Prostate gland (tissue), 2 donors: ENCODE results near the gene ARHGAP6. TPM values are rescaled to one million over a fixed set of nuclear protein-coding genes. Genes with fewer than 3 reads are reported as not detected.

ENCODE experiments used
- DNase-seq: peaks from one replicate; pipeline ENCODE4 v3.0.0-alpha.2; 2019; ENCODE audit warnings: low spot score
- H3K27ac ChIP-seq, 2 donors: fragments of 200-600 bp; sonication (generic); 2 replicates each; pipeline ENCODE4 v1.5.1; 2017 to 2019
- H3K27me3 ChIP-seq: fragments of 200-600 bp; sonication (generic); replicated peaks from 2 replicates; pipeline ENCODE4 v1.5.1; 2019; ENCODE audit not compliant: insufficient read depth
- H3K36me3 ChIP-seq, 2 donors: fragments of 200-600 bp; sonication (generic); 1 replicate in 1 of 2; 2 replicates in 1 of 2; pipeline versions ENCODE4 v1.5.1 to v1.8.1; 2017 to 2019
- H3K4me1 ChIP-seq: fragments of 200-600 bp; sonication (generic); replicated peaks from 2 replicates; pipeline ENCODE4 v1.5.1; 2019
- H3K4me3 ChIP-seq, 2 donors: fragments of 200-600 bp; sonication (generic); 2 replicates each; pipeline ENCODE4 v1.5.1; 2017 to 2019
- H3K9me3 ChIP-seq: fragments of 200-600 bp; sonication (generic); 2 replicates; pipeline ENCODE4 v1.5.1; 2017
- POLR2A ChIP-seq: fragments of 450-650 bp; IDR thresholded peaks from one replicate; pipeline ENCODE4 v1.6.1; 2016; ENCODE audit warnings: antibody characterized with exemption, mild to moderate bottlenecking
- POLR2AphosphoS5 ChIP-seq: sonication (generic); formaldehyde crosslinking; IDR thresholded peaks from one replicate; pipeline ENCODE4 v1.6.1; 2017; ENCODE audit warnings: antibody characterized with exemption
- WGBS: methylation state at CpG from one replicate; pipeline ENCODE4 v1.1.5; 2018; 5-methylcytosine and 5-hydroxymethylcytosine counted together
- intact Hi-C: fragments of 100-400 bp; cut with DNase I; formaldehyde crosslinking; loops from one replicate; pipeline ENCODE4 v1.14.2; 2022
- total RNA-seq, 2 donors: library from RNA; depleted of rRNA; stranded (reverse); fragments of >200 nt; gene quantifications; one replicate each; pipeline ENCODE4 v1.1.0, GENCODE V29; 2016
- TF ChIP-seq, protein P1 (sequence below), 4 experiments: fragments of 200-600 bp in 2 of 4; fragments of 450-650 bp in 2 of 4; sonication (generic) in 2 of 4; IDR thresholded peaks; 1 replicate in 3 of 4; 2 replicates in 1 of 4; pipeline ENCODE4 v1.5.1; 2016 to 2019; ENCODE audit warnings: antibody characterized with exemption in 4 of 4, mild to moderate bottlenecking in 2 of 4, moderate library complexity in 2 of 4

ARHGAP6 gene
- total RNA-seq, 2 donors from 2014 or later, result 72.6 to 73.7 TPM

- Histone ChIP-seq H3K4me3 (no peak overlapping the region), H3K4me1 (no peaks in the 10 kb centered on the region), H3K9me3 (no peaks in the 10 kb centered on the region), H3K27ac (no peak overlapping the region), H3K36me3 (no peaks in the 10 kb centered on the region), H3K27me3 (no peaks in the 10 kb centered on the region)
- TF ChIP-seq POLR2AphosphoS5 (no peak), POLR2A (no peak)
- TF ChIP-seq, protein P1, sequence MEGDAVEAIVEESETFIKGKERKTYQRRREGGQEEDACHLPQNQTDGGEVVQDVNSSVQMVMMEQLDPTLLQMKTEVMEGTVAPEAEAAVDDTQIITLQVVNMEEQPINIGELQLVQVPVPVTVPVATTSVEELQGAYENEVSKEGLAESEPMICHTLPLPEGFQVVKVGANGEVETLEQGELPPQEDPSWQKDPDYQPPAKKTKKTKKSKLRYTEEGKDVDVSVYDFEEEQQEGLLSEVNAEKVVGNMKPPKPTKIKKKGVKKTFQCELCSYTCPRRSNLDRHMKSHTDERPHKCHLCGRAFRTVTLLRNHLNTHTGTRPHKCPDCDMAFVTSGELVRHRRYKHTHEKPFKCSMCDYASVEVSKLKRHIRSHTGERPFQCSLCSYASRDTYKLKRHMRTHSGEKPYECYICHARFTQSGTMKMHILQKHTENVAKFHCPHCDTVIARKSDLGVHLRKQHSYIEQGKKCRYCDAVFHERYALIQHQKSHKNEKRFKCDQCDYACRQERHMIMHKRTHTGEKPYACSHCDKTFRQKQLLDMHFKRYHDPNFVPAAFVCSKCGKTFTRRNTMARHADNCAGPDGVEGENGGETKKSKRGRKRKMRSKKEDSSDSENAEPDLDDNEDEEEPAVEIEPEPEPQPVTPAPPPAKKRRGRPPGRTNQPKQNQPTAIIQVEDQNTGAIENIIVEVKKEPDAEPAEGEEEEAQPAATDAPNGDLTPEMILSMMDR (IDR thresholded peaks at IDR 0.05), result no peak
- DNase-seq, result no peak
- intact Hi-C loops, result no loop called here
- 85% methylated on average over 3 of the region's 3 CpGs for WGBS
Observed at GRCh38 chrX:11683057-11683456, 17.3 kb upstream of the ARHGAP6 start.

DNA sequence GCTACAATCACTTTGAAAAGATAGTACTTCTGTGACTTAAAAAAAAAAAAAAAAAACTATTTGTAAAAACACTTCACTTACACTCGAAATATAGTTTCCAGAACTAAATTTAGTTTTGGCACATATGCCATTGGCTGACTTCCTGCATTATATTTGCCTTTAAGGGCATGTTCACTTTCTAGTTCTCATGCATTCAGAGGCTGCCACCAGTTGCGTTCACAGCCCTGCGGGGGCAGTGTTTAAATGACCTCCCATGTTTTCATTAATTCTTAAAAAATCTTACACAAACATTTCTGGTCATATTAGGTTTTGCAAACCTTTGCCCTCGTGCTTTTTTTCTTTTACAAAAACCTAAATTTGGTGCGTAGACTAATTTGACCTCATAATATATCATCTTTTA is 12.4 kb upstream of the ARHGAP6 start:
- Histone ChIP-seq H3K27ac (no peak overlapping the region), H3K36me3 (no peaks in the 10 kb centered on the region), H3K4me3 (no peak overlapping the region), H3K27me3 (no peaks in the 10 kb centered on the region), H3K4me1 (no peaks in the 10 kb centered on the region), H3K9me3 (no peaks in the 10 kb centered on the region)
- TF ChIP-seq POLR2AphosphoS5 (no peak), POLR2A (no peak)
- TF ChIP-seq, protein P1 (IDR thresholded peaks at IDR 0.05), result no peak
- WGBS, result 53% methylated on average over 5 of the region's 5 CpGs
- no peak for DNase-seq
- intact Hi-C loops, result no loop called here

DNA sequence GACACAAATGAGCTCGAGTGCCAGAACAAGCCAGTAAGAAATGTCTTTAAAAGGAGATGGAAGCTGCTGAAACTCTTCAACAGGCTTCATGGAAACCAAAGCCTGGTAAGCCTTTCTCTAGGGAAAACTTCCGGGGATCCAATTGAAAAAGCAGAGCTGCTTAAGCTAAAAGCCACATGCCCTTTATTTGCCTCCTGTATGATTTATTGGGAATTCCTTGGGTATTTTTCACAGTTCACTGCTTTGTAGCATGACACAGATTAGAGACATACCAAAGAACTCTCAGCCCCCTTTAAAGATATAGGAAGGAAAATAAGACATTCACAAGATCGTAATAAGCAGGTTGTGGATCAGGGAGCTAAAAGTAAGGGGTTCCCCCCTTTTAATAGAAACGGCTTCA is 6.5 kb upstream of the ARHGAP6 start:
- Histone ChIP-seq H3K9me3 (no peaks in the 10 kb centered on the region), H3K4me3 (no peak overlapping the region), H3K4me1 (no peaks in the 10 kb centered on the region), H3K27me3 (no peaks in the 10 kb centered on the region), H3K36me3 (no peaks in the 10 kb centered on the region), H3K27ac (no peak overlapping the region)
- intact Hi-C loops, result no loop called here
- DNase-seq, result no peak
- WGBS, result 35% methylated on average over 4 of the region's 4 CpGs
- TF ChIP-seq POLR2A, result no peak
- TF ChIP-seq, protein P1 (IDR thresholded peaks at IDR 0.05), result no peak
- no peak for TF ChIP-seq POLR2AphosphoS5

DNA sequence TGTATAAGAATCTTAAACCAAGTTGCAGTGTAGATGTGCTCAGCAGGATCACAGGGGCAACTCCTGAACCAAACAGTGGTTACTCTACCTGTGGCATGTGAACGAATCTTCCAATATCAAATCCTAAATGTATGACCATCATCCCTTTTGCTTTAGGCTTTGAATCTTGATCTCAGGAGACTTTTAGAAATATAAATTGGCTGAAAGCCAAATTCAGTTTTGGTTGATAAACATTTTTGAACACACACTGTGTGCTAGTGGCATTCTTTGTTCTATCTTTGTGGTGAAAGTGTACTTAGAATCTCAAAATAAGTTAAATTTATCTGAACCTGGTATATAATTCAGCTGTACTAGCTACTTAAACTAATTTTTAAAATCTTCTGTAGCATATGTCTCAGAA is 4.6 kb upstream of the ARHGAP6 start:
- Histone ChIP-seq H3K4me1 (no peaks in the 10 kb centered on the region), H3K36me3 (no peaks in the 10 kb centered on the region), H3K9me3 (no peaks in the 10 kb centered on the region), H3K27me3 (no peaks in the 10 kb centered on the region), H3K27ac (no peak overlapping the region), H3K4me3 (no peak overlapping the region)
- WGBS, result 94% methylated on average over 1 of the region's 1 CpG
- TF ChIP-seq POLR2AphosphoS5, result no peak
- no peak for TF ChIP-seq POLR2A
- TF ChIP-seq, protein P1 (IDR thresholded peaks at IDR 0.05), result no peak
- intact Hi-C loops, result no loop called here
- no peak for DNase-seq

DNA sequence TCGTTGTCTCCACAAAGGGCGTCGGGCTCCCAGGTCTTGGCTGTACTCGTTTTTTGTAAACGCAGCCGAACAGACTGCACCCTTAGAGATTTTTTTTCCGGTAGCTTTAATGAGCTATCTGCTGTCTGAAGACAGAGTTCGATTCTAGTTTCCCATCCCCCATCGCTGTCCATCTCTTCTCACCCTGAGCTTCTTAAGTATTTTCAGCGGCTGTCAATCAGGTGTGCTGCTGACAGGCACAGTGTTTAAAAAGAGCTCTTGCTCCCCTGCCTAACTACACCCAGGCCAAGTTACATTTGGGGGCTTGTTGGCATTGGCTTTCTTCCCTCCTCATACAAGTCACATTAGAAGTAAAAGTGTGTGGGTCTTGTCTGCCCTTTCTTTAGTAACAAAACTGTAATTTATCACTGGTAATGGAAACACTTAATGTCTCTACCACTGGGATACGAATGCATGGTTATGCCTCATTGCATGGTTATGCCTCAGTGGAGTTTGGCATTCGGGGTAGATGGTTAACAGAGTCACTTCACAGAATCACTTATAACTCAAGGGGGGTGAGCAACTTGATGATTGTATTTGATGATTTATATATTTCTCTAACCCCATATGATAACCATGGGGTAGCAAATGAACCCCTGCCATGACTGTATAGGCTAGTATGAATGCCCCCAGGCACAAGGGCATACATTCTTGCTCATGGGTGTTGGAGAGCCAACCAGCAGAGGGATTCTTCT is 1.4 kb upstream of the ARHGAP6 start:
- 26% methylated on average over 12 of the region's 12 CpGs for WGBS
- H3K27ac ChIP-seq, result no peak overlapping the region
- H3K27me3 ChIP-seq, result no peaks in the 10 kb centered on the region

More for the DNA sequence above, 1.4 kb upstream of the ARHGAP6 start:
- H3K9me3 ChIP-seq, result no peaks in the 10 kb centered on the region
- no peak overlapping the region for H3K4me3 ChIP-seq
- intact Hi-C loops, result loop anchor here (5.0 to 10.0 kb wide), 2 partner anchors 40 to 132 kb away; no protein-coding TSS in a partner anchor
- TF ChIP-seq POLR2AphosphoS5, result no peak
- TF ChIP-seq POLR2A, result no peak
- TF ChIP-seq, protein P1 (IDR thresholded peaks at IDR 0.05), result no peak
- no peaks in the 10 kb centered on the region for H3K36me3 ChIP-seq
- no peaks in the 10 kb centered on the region for H3K4me1 ChIP-seq
- no peak for DNase-seq
